GM21360 (cell line): ENCODE measurements around the gene ENTHD1.

ENCODE experiments used
- ATAC-seq: cut with Tn5 transposase; IDR thresholded peaks from one replicate; pipeline ENCODE4 v1.9.1; 2021; ENCODE audit warnings: mild to moderate bottlenecking, moderate library complexity; ENCODE audit not compliant: unreplicated experiment

ENTHD1 gene

GRCh38 chr22:39718921-39719475 lies 174.6 kb downstream of the ENTHD1 start:
- ATAC-seq = no peak

- ATAC-seq = no peak
Observed at GRCh38 chr22:39718206-39718605, 175.4 kb downstream of the ENTHD1 start.

- ATAC-seq = no peak
Observed at GRCh38 chr22:39717099-39717498, 176.5 kb downstream of the ENTHD1 start.

- no peak for ATAC-seq
Observed at GRCh38 chr22:39716534-39716933, 177.0 kb downstream of the ENTHD1 start.

- ATAC-seq = no peak
Observed at GRCh38 chr22:39715778-39716495, 177.6 kb downstream of the ENTHD1 start.

GRCh38 chr22:39714321-39714720 lies 179.2 kb downstream of the ENTHD1 start:
- no peak for ATAC-seq

GRCh38 chr22:39713799-39714290 lies 179.7 kb downstream of the ENTHD1 start:
- ATAC-seq = no peak

- no peak for ATAC-seq
Observed at GRCh38 chr22:39712751-39713525, 180.6 kb downstream of the ENTHD1 start.

GRCh38 chr22:39712081-39712480 lies 181.5 kb downstream of the ENTHD1 start:
- ATAC-seq = no peak

- ATAC-seq = no peak
Observed at GRCh38 chr22:39710380-39711150, 183.0 kb downstream of the ENTHD1 start.

- no peak for ATAC-seq
Observed at GRCh38 chr22:39707816-39708215, 185.7 kb downstream of the ENTHD1 start.

GRCh38 chr22:39707351-39707750 lies 186.2 kb downstream of the ENTHD1 start:
- ATAC-seq = no peak

- ATAC-seq = no peak
Observed at GRCh38 chr22:39706376-39707140, 187.0 kb downstream of the ENTHD1 start.

GRCh38 chr22:39705386-39705785 lies 188.2 kb downstream of the ENTHD1 start:
- ATAC-seq = no peak

GRCh38 chr22:39703928-39704639 lies 189.5 kb downstream of the ENTHD1 start:
- no peak for ATAC-seq

- ATAC-seq = no peak
Observed at GRCh38 chr22:39703091-39703490, 190.5 kb downstream of the ENTHD1 start.

- ATAC-seq = no peak
Observed at GRCh38 chr22:39700565-39700964, 193.0 kb downstream of the ENTHD1 start.

GRCh38 chr22:39699631-39700360 lies 193.8 kb downstream of the ENTHD1 start:
- ATAC-seq = no peak
